Measurements from ENCODE around the gene PCED1B. TPM values are rescaled to one million over a fixed set of nuclear protein-coding genes. Genes with fewer than 3 reads are reported as not detected.

Gene PCED1B
- total and polyA plus RNA-seq, 2 experiments from 2014 or later: 5.1 to 6.6 TPM

GRCh38 chr12:47124451-47124850 lies 45.0 kb downstream of the PCED1B start:
- no peak overlapping the region for H3K4me3 Mint-ChIP-seq
- no peak overlapping the region for H2AFZ ChIP-seq
- no peaks in the 10 kb centered on the region for H3K9me3 Mint-ChIP-seq
- no peaks in the 10 kb centered on the region for H3K9me2 ChIP-seq (ENCODE audit: insufficient read depth)
- no peak for ATAC-seq
- H3K27ac Mint-ChIP-seq: no peak overlapping the region
- no peaks in the 10 kb centered on the region for H4K20me1 ChIP-seq (replicated peaks; ENCODE audit: insufficient read depth)
- H3K27ac ChIP-seq (ENCODE audit: low read depth): no peak overlapping the region
- no peaks in the 10 kb centered on the region for H3K36me3 ChIP-seq (ENCODE audit: insufficient read depth)
- no peak overlapping the region for H3K4me2 ChIP-seq
- no peaks in the 10 kb centered on the region for H3K27me3 Mint-ChIP-seq (ENCODE audit: insufficient read depth, low read depth, poor library complexity)
- no peaks in the 10 kb centered on the region for H3K4me1 Mint-ChIP-seq
- H3K36me3 Mint-ChIP-seq (ENCODE audit: low read depth): no peaks in the 10 kb centered on the region
- H3F3A ChIP-seq (replicated peaks; ENCODE audit: low read depth): no peaks in the 10 kb centered on the region
- H3K4me1 ChIP-seq (ENCODE audit: insufficient read depth): no peaks in the 10 kb centered on the region
- TF ChIP-seq REST (IDR thresholded peaks at IDR 0.05; ENCODE audit: unreplicated experiment): no peak
- TF ChIP-seq EZH2 (IDR thresholded peaks at IDR 0.05; ENCODE audit: low read depth, unreplicated experiment): no peak
- TF ChIP-seq STAT1 (IDR thresholded peaks at IDR 0.05; ENCODE audit: unreplicated experiment): no peak
- no peak for TF ChIP-seq NANOG (IDR thresholded peaks at IDR 0.05; ENCODE audit: borderline replicate concordance)
- TF ChIP-seq ZNF114 (CRISPR knock-in tag; IDR thresholded peaks at IDR 0.05): no peak
- TF ChIP-seq ETS1 (IDR thresholded peaks at IDR 0.05): no peak
- no peak for TF ChIP-seq EZH2phosphoT487 (IDR thresholded peaks at IDR 0.05; ENCODE audit: unreplicated experiment)
- no peak for TF ChIP-seq CREB1 (CRISPR knock-in tag; IDR thresholded peaks at IDR 0.05; ENCODE audit: low read depth)
- no peak overlapping the region for H3K4me3 ChIP-seq
- H3K27me3 ChIP-seq (ENCODE audit: insufficient read depth): no peaks in the 10 kb centered on the region
- DNase-seq (ENCODE audit: low spot score): no peak
- H3K79me2 ChIP-seq (replicated peaks; ENCODE audit: insufficient read depth): no peaks in the 10 kb centered on the region

GRCh38 chr12:47126246-47126645 lies 46.8 kb downstream of the PCED1B start:
- ATAC-seq (no peak), DNase-seq (ENCODE audit: low spot score) (no peak)
- H2AFZ ChIP-seq: no peak overlapping the region
- H3K79me2 ChIP-seq (replicated peaks; ENCODE audit: insufficient read depth): no peaks in the 10 kb centered on the region
- no peaks in the 10 kb centered on the region for H3K36me3 ChIP-seq (ENCODE audit: insufficient read depth)
- no peaks in the 10 kb centered on the region for H3F3A ChIP-seq (replicated peaks; ENCODE audit: low read depth)
- H3K4me2 ChIP-seq: no peak overlapping the region
- H3K4me1 ChIP-seq (ENCODE audit: insufficient read depth): no peaks in the 10 kb centered on the region
- Mint-ChIP-seq H3K4me3 (no peak overlapping the region), H3K9me3 (no peaks in the 10 kb centered on the region), H3K4me1 (no peaks in the 10 kb centered on the region), H3K36me3 (ENCODE audit: low read depth) (no peaks in the 10 kb centered on the region), H3K27ac (no peak overlapping the region), H3K27me3 (ENCODE audit: insufficient read depth, low read depth, poor library complexity) (no peaks in the 10 kb centered on the region)
- no peaks in the 10 kb centered on the region for H4K20me1 ChIP-seq (replicated peaks; ENCODE audit: insufficient read depth)
- no peak overlapping the region for H3K27ac ChIP-seq (ENCODE audit: low read depth)
- no peak overlapping the region for H3K4me3 ChIP-seq
- H3K27me3 ChIP-seq (ENCODE audit: insufficient read depth): no peaks in the 10 kb centered on the region
- no peaks in the 10 kb centered on the region for H3K9me2 ChIP-seq (ENCODE audit: insufficient read depth)
- TF ChIP-seq NANOG (IDR thresholded peaks at IDR 0.05; ENCODE audit: borderline replicate concordance) (no peak), EZH2phosphoT487 (IDR thresholded peaks at IDR 0.05; ENCODE audit: unreplicated experiment) (no peak), POLR2AphosphoS5 (IDR thresholded peaks at IDR 0.05; ENCODE audit: low read depth) (no peak), CTCF (conservative IDR thresholded peaks at IDR 0.05; ENCODE audit: low read depth in 2 of 2) (no peak), CREB1 (CRISPR knock-in tag; IDR thresholded peaks at IDR 0.05; ENCODE audit: low read depth) (no peak)

All from GM23338 (cell line).